SK-N-MC (cell line): ENCODE measurements around the gene TTC31.

ENCODE experiments used
- EZH2 ChIP-seq: fragments of 200-600 bp; sonication (generic); IDR thresholded peaks from one replicate; pipeline ENCODE4 v1.6.1; 2017; ENCODE audit warnings: antibody characterized with exemption
- POLR2AphosphoS5 ChIP-seq: IDR thresholded peaks from 2 replicates; pipeline ENCODE4 v1.6.1; 2012; ENCODE audit warnings: mild to moderate bottlenecking, low read depth, low read length, borderline replicate concordance

DNA sequence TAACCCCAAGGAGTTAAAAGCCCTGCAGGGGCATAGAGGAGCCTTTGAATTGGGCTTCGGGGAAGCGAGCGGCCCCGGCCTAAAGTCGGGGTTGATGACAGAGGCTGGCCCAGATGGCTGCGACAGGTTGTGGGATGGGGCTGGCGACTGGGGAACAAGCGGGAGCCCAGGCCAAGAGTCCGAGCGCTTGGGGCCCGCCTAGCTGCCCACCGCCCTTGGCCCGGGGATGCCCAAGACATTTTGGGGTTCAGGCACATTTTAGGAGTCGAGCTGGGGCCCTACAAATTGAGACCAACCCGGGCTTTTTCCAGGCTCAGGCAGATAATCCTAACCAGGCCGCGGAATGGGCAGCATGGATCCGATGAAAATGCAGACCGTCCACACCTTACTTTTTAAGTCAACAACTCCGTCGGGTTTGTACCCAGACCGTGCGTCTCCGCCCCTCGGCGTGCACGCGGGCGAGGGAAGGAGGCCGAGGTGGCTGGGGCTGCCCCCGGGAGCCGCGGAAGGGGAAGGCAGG, 41.7 kb upstream of the TTC31 start:
- TF ChIP-seq POLR2AphosphoS5 (no peak), EZH2 (no peak)
